GM12801 (cell line): ENCODE measurements around the gene TRPV6.

Experiments used
- CTCF ChIP-seq: IDR thresholded peaks from one replicate; pipeline ENCODE4 v1.5.1; 2011; ENCODE audit warnings: control low read depth; ENCODE audit not compliant: insufficient read length; ENCODE audit errors: extremely low read depth

Gene TRPV6

GRCh38 chr7:142838461-142839213 lies 46.9 kb downstream of the TRPV6 start:
- no peak for TF ChIP-seq CTCF

GRCh38 chr7:142836426-142836825 lies 49.1 kb downstream of the TRPV6 start:
- TF ChIP-seq CTCF = no peak

- no peak for TF ChIP-seq CTCF
Measured at GRCh38 chr7:142835487-142835886, 50.1 kb downstream of the TRPV6 start.

- no peak for TF ChIP-seq CTCF
Measured at GRCh38 chr7:142833174-142834048, 52.1 kb downstream of the TRPV6 start.

- TF ChIP-seq CTCF = no peak
Measured at GRCh38 chr7:142832417-142832816, 53.1 kb downstream of the TRPV6 start.

- TF ChIP-seq CTCF = no peak
Measured at GRCh38 chr7:142827951-142828500, 57.5 kb downstream of the TRPV6 start.

- TF ChIP-seq CTCF = no peak
Measured at GRCh38 chr7:142822714-142823113, 62.8 kb downstream of the TRPV6 start.
